ENCODE measurements around the gene UBASH3B.
"Not testable (repeated sequence)": the region's sequence is repeated elsewhere in the genome, so short reads cannot be mapped to it uniquely, and the experiment has no call there.

UBASH3B gene, protein sequence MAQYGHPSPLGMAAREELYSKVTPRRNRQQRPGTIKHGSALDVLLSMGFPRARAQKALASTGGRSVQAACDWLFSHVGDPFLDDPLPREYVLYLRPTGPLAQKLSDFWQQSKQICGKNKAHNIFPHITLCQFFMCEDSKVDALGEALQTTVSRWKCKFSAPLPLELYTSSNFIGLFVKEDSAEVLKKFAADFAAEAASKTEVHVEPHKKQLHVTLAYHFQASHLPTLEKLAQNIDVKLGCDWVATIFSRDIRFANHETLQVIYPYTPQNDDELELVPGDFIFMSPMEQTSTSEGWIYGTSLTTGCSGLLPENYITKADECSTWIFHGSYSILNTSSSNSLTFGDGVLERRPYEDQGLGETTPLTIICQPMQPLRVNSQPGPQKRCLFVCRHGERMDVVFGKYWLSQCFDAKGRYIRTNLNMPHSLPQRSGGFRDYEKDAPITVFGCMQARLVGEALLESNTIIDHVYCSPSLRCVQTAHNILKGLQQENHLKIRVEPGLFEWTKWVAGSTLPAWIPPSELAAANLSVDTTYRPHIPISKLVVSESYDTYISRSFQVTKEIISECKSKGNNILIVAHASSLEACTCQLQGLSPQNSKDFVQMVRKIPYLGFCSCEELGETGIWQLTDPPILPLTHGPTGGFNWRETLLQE

DNA sequence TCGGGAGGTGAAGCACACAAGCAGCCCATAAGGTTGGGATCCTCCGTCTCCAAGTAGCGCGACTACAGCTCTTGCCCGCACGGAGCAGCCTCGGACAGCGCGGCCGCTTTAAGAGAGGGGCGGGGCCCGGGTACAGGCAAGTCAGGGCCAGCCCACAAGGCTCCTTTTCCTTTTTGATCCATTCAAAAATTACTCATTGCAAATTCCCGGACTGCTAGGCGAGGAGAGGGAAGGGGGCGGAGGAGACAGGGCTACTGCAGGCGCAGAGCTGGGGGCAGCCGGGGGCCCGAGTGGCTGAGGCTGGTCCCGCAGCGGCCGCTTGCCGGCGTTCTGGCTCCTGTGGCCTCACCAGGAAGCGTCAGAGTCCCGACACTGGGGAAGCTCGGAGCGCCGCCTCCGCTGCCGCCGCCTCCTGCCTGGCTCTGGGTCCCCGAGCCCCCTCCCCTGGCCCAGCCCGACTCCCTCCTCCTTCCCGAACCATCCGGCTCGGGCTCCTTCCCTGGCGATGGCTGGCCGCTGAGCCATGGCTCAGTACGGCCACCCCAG, at the start of gene UBASH3B:
Gene UBASH3B (plus strand): TSS at position 196 of the 546 bp plus-strand sequence. CDS start 328 bp downstream, at position 524.
- H3K4me3 ChIP-seq (ENCODE audit: low read depth, low read length) = peak within 1 kb of the TSS; percentile 68
- H3K9ac ChIP-seq = no peak within 1 kb of the TSS
- no peaks in the 10 kb centered on the region for H3K79me2 ChIP-seq
- peak within 1 kb of the TSS; percentile 64 for H3K4me2 ChIP-seq (ENCODE audit: low read length)
- peak within 1 kb of the TSS; percentile 70 for H2AFZ ChIP-seq
- no peaks in the 10 kb centered on the region for H3K36me3 ChIP-seq (ENCODE audit: control insufficient read depth, insufficient read depth, low read length)
- H3K27me3 ChIP-seq (ENCODE audit: control insufficient read depth, insufficient read depth, low read length) = no peaks in the 10 kb centered on the region
- TF ChIP-seq, protein P1, sequence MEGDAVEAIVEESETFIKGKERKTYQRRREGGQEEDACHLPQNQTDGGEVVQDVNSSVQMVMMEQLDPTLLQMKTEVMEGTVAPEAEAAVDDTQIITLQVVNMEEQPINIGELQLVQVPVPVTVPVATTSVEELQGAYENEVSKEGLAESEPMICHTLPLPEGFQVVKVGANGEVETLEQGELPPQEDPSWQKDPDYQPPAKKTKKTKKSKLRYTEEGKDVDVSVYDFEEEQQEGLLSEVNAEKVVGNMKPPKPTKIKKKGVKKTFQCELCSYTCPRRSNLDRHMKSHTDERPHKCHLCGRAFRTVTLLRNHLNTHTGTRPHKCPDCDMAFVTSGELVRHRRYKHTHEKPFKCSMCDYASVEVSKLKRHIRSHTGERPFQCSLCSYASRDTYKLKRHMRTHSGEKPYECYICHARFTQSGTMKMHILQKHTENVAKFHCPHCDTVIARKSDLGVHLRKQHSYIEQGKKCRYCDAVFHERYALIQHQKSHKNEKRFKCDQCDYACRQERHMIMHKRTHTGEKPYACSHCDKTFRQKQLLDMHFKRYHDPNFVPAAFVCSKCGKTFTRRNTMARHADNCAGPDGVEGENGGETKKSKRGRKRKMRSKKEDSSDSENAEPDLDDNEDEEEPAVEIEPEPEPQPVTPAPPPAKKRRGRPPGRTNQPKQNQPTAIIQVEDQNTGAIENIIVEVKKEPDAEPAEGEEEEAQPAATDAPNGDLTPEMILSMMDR (IDR thresholded peaks at IDR 0.05) = no peak
- H3K27ac ChIP-seq = peak within 1 kb of the TSS; percentile 65
- H3K9me3 ChIP-seq (ENCODE audit: control insufficient read depth, low read length) = no peaks in the 10 kb centered on the region
- H3K4me1 ChIP-seq = no peaks in the 10 kb centered on the region

DNA sequence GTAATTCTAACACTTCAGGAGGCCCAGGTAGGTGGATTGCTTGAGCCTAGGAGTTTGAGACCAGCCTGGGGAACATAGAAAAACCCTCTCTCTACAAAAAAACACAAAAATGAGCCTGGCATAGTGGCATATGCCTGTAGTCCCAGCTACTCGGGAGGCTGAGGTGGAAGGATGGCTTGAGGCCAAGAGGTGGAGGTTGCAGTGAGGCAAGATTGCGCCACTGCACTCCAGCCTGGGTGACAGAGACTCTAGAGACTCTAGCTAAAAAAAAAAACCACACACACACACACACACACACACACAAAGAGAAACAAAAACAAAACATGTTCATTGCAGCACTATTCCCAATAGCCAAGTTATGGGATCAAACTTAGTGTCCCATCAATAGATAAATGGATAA, 48.4 kb upstream of the UBASH3B start:
- H3K27me3 ChIP-seq (ENCODE audit: control insufficient read depth, insufficient read depth, low read length); H3K79me2 ChIP-seq; H3K4me3 ChIP-seq (ENCODE audit: low read depth, low read length); H3K4me2 ChIP-seq (ENCODE audit: low read length); H3K4me1 ChIP-seq; H2AFZ ChIP-seq; H3K27ac ChIP-seq; H3K36me3 ChIP-seq (ENCODE audit: control insufficient read depth, insufficient read depth, low read length); H3K9ac ChIP-seq; H3K9me3 ChIP-seq (ENCODE audit: control insufficient read depth, low read length): not testable (repeated sequence)

DNA sequence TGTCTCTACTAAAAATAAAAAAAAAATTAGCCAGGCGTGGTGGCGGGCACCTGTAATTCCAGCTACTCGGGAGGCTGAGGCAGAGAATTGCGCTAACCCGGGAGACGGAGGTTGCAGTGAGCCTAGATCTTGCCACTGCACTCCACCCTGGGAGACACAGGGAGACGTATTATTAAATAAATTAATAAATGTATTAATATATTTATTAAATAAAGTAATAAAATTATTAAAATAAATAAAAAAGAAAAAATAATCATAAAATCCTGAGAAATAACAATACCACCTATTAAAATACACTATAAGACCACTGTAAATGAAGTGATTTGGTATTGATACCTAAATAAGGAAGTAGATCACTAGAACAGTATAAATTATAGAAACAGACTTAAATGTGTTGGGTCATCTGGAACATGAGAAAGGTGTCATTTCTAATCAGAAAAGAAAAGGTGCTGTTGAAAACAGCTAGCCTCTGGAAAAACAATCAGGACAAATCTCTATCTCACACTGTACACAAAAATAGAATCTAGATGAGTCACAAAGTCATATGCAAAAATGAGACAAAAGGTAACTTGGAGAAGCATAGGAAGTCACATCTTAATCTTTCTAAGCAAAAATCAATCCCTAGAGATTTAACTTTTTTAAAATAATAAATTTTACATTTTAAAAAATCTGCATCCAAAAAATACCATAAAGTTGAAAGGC, 43.2 kb upstream of the UBASH3B start:
- Histone ChIP-seq H3K27ac (no peak overlapping the region), H3K4me1 (no peaks in the 10 kb centered on the region), H3K36me3 (ENCODE audit: control insufficient read depth, insufficient read depth, low read length) (no peaks in the 10 kb centered on the region), H3K27me3 (ENCODE audit: control insufficient read depth, insufficient read depth, low read length) (no peaks in the 10 kb centered on the region), H2AFZ (no peak overlapping the region), H3K4me2 (ENCODE audit: low read length) (no peak overlapping the region), H3K9ac (no peak overlapping the region), H3K79me2 (no peaks in the 10 kb centered on the region), H3K9me3 (ENCODE audit: control insufficient read depth, low read length) (no peaks in the 10 kb centered on the region), H3K4me3 (ENCODE audit: low read depth, low read length) (no peak overlapping the region)
- TF ChIP-seq, protein P1 (IDR thresholded peaks at IDR 0.05) = no peak

DNA sequence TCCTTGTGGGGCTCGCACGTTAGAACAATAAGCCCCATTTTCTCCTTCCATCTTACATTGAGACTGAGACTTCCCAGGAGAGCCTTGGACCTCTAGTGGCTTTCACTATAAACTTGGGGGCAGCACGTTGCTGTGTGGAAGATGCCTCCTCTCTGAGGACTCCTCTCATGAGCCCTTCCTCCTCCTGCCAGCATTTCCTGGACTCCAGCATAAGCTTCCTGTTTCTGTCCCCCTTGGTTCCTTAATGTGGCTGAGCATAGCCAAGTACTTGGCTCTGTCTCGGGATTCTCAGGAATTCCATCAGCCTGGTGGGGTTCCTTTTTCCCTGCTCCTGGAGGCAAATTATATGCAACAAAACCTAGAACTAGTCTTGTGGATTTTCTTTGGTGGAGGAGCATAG, 38.8 kb upstream of the UBASH3B start:
- no peaks in the 10 kb centered on the region for H3K36me3 ChIP-seq (ENCODE audit: control insufficient read depth, insufficient read depth, low read length)
- no peak overlapping the region for H3K4me3 ChIP-seq (ENCODE audit: low read depth, low read length)
- no peaks in the 10 kb centered on the region for H3K9me3 ChIP-seq (ENCODE audit: control insufficient read depth, low read length)
- no peak overlapping the region for H2AFZ ChIP-seq
- TF ChIP-seq, protein P1 (IDR thresholded peaks at IDR 0.05) = no peak
- H3K27ac ChIP-seq = no peak overlapping the region
- no peak overlapping the region for H3K4me2 ChIP-seq (ENCODE audit: low read length)
- no peaks in the 10 kb centered on the region for H3K79me2 ChIP-seq
- H3K27me3 ChIP-seq (ENCODE audit: control insufficient read depth, insufficient read depth, low read length) = no peaks in the 10 kb centered on the region
- H3K9ac ChIP-seq = no peak overlapping the region
- no peaks in the 10 kb centered on the region for H3K4me1 ChIP-seq

DNA sequence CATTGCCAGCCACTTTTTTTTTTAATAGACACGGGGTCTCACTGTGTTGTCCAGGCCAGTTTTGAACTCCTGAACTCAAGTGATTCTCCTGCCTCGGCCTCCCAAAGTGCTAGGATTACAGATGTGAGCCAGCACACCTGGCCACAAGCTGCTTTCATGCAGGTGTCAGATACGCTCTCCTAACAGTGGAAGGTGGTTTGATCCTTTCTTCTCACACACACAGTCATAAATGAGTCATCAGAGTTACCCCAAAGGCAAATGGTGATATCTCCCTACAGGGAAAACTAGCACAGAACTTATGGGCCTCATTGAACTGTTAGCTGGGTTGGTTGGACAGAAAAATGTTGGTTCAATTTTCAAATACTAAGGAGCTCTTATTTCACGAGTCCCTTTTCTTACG, 38.2 kb upstream of the UBASH3B start:
- no peaks in the 10 kb centered on the region for H3K27me3 ChIP-seq (ENCODE audit: control insufficient read depth, insufficient read depth, low read length)
- no peaks in the 10 kb centered on the region for H3K9me3 ChIP-seq (ENCODE audit: control insufficient read depth, low read length)
- no peaks in the 10 kb centered on the region for H3K36me3 ChIP-seq (ENCODE audit: control insufficient read depth, insufficient read depth, low read length)
- no peak overlapping the region for H3K9ac ChIP-seq
- H3K4me3 ChIP-seq (ENCODE audit: low read depth, low read length) = no peak overlapping the region
- TF ChIP-seq, protein P1 (IDR thresholded peaks at IDR 0.05) = no peak
- no peaks in the 10 kb centered on the region for H3K4me1 ChIP-seq
- no peaks in the 10 kb centered on the region for H3K79me2 ChIP-seq
- H3K4me2 ChIP-seq (ENCODE audit: low read length) = no peak overlapping the region
- no peak overlapping the region for H2AFZ ChIP-seq
- H3K27ac ChIP-seq = no peak overlapping the region

All from parathyroid adenoma (tissue), 2 donors.